GM21737 (cell line): ENCODE measurements around the gene TRIM71.
"Not testable (repeated sequence)": the region's sequence is repeated elsewhere in the genome, so short reads cannot be mapped to it uniquely, and the experiment has no call there.

Experiments
- ATAC-seq: cut with Tn5 transposase; IDR thresholded peaks from one replicate; pipeline ENCODE4 v1.9.1; 2021; ENCODE audit warnings: mild to moderate bottlenecking, moderate library complexity; ENCODE audit not compliant: unreplicated experiment

TRIM71 gene

GRCh38 chr3:32819551-32820348, 2.0 kb downstream of the TRIM71 start:
- no peak for ATAC-seq

GRCh38 chr3:32820430-32820829, 2.6 kb downstream of the TRIM71 start:
- no peak for ATAC-seq

GRCh38 chr3:32820971-32821685, 3.3 kb downstream of the TRIM71 start:
- ATAC-seq = no peak

- no peak for ATAC-seq
Observed at GRCh38 chr3:32821686-32822296, 4.0 kb downstream of the TRIM71 start.

GRCh38 chr3:32822609-32823498, 5.1 kb downstream of the TRIM71 start:
- no peak for ATAC-seq

- ATAC-seq = not testable (repeated sequence)
Observed at GRCh38 chr3:32823641-32824184, 5.9 kb downstream of the TRIM71 start.

GRCh38 chr3:32825601-32826375, 8.0 kb downstream of the TRIM71 start:
- ATAC-seq = no peak

- no peak for ATAC-seq
Observed at GRCh38 chr3:32831062-32831461, 13.3 kb downstream of the TRIM71 start.

- no peak for ATAC-seq
Observed at GRCh38 chr3:32831791-32832190, 14.0 kb downstream of the TRIM71 start.

GRCh38 chr3:32832193-32832592, 14.4 kb downstream of the TRIM71 start:
- ATAC-seq = no peak

- no peak for ATAC-seq
Observed at GRCh38 chr3:32835049-32835371, 17.2 kb downstream of the TRIM71 start.

- ATAC-seq = no peak
Observed at GRCh38 chr3:32835961-32836360, 18.2 kb downstream of the TRIM71 start.

GRCh38 chr3:32836601-32837000, 18.8 kb downstream of the TRIM71 start:
- no peak for ATAC-seq

GRCh38 chr3:32837366-32837765, 19.6 kb downstream of the TRIM71 start:
- no peak for ATAC-seq

- ATAC-seq = no peak
Observed at GRCh38 chr3:32837789-32838188, 20.0 kb downstream of the TRIM71 start.

- ATAC-seq = no peak
Observed at GRCh38 chr3:32839714-32840085, 21.9 kb downstream of the TRIM71 start.

GRCh38 chr3:32840086-32840841, 22.5 kb downstream of the TRIM71 start:
- no peak for ATAC-seq

GRCh38 chr3:32841341-32841740, 23.5 kb downstream of the TRIM71 start:
- no peak for ATAC-seq

GRCh38 chr3:32841867-32842470, 24.2 kb downstream of the TRIM71 start:
- no peak for ATAC-seq
